Body of pancreas (tissue), 4 donors: ENCODE results near the gene FAM131C. TPM values are rescaled to one million over a fixed set of nuclear protein-coding genes. Genes with fewer than 3 reads are reported as not detected.

Experiments
- ATAC-seq: fragments of 150-250 bp; one replicate; pipeline ENCODE4 v1.9.1; 2016
- DNase-seq, 4 donors: peaks; one replicate each; pipeline ENCODE4 v3.0.0-alpha.2; 2019
- H3K27ac ChIP-seq, 4 donors: fragments of 200-600 bp; sonication (generic); 1 replicate in 3 of 4; 2 replicates in 1 of 4; pipeline versions ENCODE4 v1.5.1 to v1.6.1; 2016 to 2019; ENCODE audit warnings: mild to moderate bottlenecking in 1 of 4, mixed read lengths in 1 of 4, moderate library complexity in 1 of 4
- H3K27me3 ChIP-seq, 2 donors: fragments of 200-600 bp; sonication (generic); one replicate each; pipeline ENCODE4 v1.6.0; 2016; ENCODE audit warnings: mild to moderate bottlenecking in 1 of 2
- H3K36me3 ChIP-seq, 2 donors: fragments of 200-600 bp; sonication (generic); replicated peaks in 1 of 2; 2 replicates each; pipeline ENCODE4 v1.5.1; 2016; ENCODE audit warnings: low read depth in 2 of 2; ENCODE audit not compliant: insufficient read depth in 1 of 2
- H3K4me1 ChIP-seq: fragments of 200-600 bp; sonication (generic); one replicate; pipeline ENCODE4 v1.6.0; 2016
- H3K4me3 ChIP-seq, 2 donors: fragments of 200-600 bp; sonication (generic); 1 replicate in 1 of 2; 2 replicates in 1 of 2; pipeline ENCODE4 v1.5.1; 2016 to 2019
- H3K9me3 ChIP-seq, 3 donors: fragments of 200-600 bp; sonication (generic); 1 replicate in 2 of 3; 2 replicates in 1 of 3; pipeline ENCODE4 v1.5.1; 2016
- CTCF ChIP-seq, 7 experiments: fragments of 450-650 bp in 4 of 7; fragments of 200-600 bp in 3 of 7; sonication (generic) in 3 of 7; IDR thresholded peaks; one replicate each; pipeline ENCODE4 v1.5.1; 2016 to 2019; ENCODE audit warnings: antibody characterized with exemption in 7 of 7
- POLR2A ChIP-seq, 3 donors: fragments of 450-650 bp; IDR thresholded peaks; one replicate each; pipeline ENCODE4 v1.6.1; 2016; ENCODE audit warnings: antibody characterized with exemption in 3 of 3, mild to moderate bottlenecking in 2 of 3
- WGBS, 2 donors: methylation state at CpG; one replicate each; pipeline ENCODE4 v1.1.5; 2017; 5-methylcytosine and 5-hydroxymethylcytosine counted together
- intact Hi-C: fragments of 100-400 bp; cut with DNase I; formaldehyde crosslinking; loops from one replicate; pipeline ENCODE4 v1.15.1; 2023
- total RNA-seq, 2 donors: library from RNA; depleted of rRNA; stranded (reverse); fragments of >200 nt; gene quantifications; one replicate each; pipeline ENCODE4 v1.1.0, GENCODE V29; 2016

FAM131C gene
- total RNA-seq, 2 donors from 2014 or later, result 4.2 TPM; not detected in 1

- no peak for TF ChIP-seq POLR2A (IDR thresholded peaks at IDR 0.05)
- no peak for TF ChIP-seq CTCF (IDR thresholded peaks at IDR 0.05)
- Histone ChIP-seq H3K9me3 (no peaks in the 10 kb centered on the region), H3K27ac (no peak overlapping the region), H3K27me3 (no peaks in the 10 kb centered on the region), H3K4me3 (no peak overlapping the region), H3K36me3 (no peaks in the 10 kb centered on the region), H3K4me1 (peaks cover 29% of the 10 kb centered on the region)
- intact Hi-C loops, result no loop called here
- DNase-seq, result peak in 1 of 4 donors; percentile 10
- WGBS, 2 donors, result 73 to 84% methylated on average over 5 to 15 of the region's 17 CpGs
- no peak for ATAC-seq
These were observed 15.0 kb upstream of the FAM131C start for GRCh38 chr1:16088351-16088911.

- H3K4me1 ChIP-seq, result peaks cover 22% of the 10 kb centered on the region
- H3K27ac ChIP-seq, result no peak overlapping the region
- intact Hi-C loops, result no loop called here
- H3K4me3 ChIP-seq, result no peak overlapping the region
- H3K9me3 ChIP-seq, result no peaks in the 10 kb centered on the region
- H3K27me3 ChIP-seq, result no peaks in the 10 kb centered on the region
- DNase-seq (no peak), ATAC-seq (no peak)
- no peak for TF ChIP-seq POLR2A (IDR thresholded peaks at IDR 0.05)
- H3K36me3 ChIP-seq, result no peaks in the 10 kb centered on the region
- 64 to 75% methylated on average over 5 to 7 of the region's 7 CpGs for WGBS, 2 donors
These were observed 14.3 kb upstream of the FAM131C start for GRCh38 chr1:16087733-16088132.

- Histone ChIP-seq H3K36me3 (no peaks in the 10 kb centered on the region), H3K27ac (no peak overlapping the region), H3K4me1 (peaks cover under 1% of the 10 kb centered on the region), H3K9me3 (no peaks in the 10 kb centered on the region), H3K4me3 (no peak overlapping the region), H3K27me3 (no peaks in the 10 kb centered on the region)
- ATAC-seq, result no peak
- peak in 1 of 4 donors; percentile 9 for DNase-seq
- TF ChIP-seq POLR2A (IDR thresholded peaks at IDR 0.05), result no peak
- TF ChIP-seq CTCF (IDR thresholded peaks at IDR 0.05), result no peak
- intact Hi-C loops, result no loop called here
- WGBS, 2 donors, result 65 to 84% methylated on average over 3 to 6 of the region's 6 CpGs
These were observed 12.1 kb upstream of the FAM131C start for GRCh38 chr1:16085522-16085921.

GRCh38 chr1:16083486-16083885 lies 10.0 kb upstream of the FAM131C start:
- DNase-seq, result peak in 1 of 4 donors; percentile 8
- intact Hi-C loops, result no loop called here
- no peak overlapping the region for H3K27ac ChIP-seq
- H3K4me3 ChIP-seq, result no peak overlapping the region
- H3K9me3 ChIP-seq, result no peaks in the 10 kb centered on the region
- WGBS, 2 donors, result 92 to 96% methylated on average over 4 to 5 of the region's 5 CpGs
- no peak for TF ChIP-seq CTCF (IDR thresholded peaks at IDR 0.05)
- TF ChIP-seq POLR2A (IDR thresholded peaks at IDR 0.05), result no peak
- H3K27me3 ChIP-seq, result no peaks in the 10 kb centered on the region
- no peak for ATAC-seq
- no peaks in the 10 kb centered on the region for H3K36me3 ChIP-seq
- peaks cover 9% of the 10 kb centered on the region for H3K4me1 ChIP-seq

- H3K4me1 ChIP-seq, result peaks cover 9% of the 10 kb centered on the region
- H3K27ac ChIP-seq, result no peak overlapping the region
- H3K9me3 ChIP-seq, result no peaks in the 10 kb centered on the region
- H3K36me3 ChIP-seq, result no peaks in the 10 kb centered on the region
- WGBS, 2 donors, result 59 to 63% methylated on average over 8 to 9 of the region's 9 CpGs
- DNase-seq (peak; percentile 69 to 80 (median 74)), ATAC-seq (peak; percentile 65)
- no peaks in the 10 kb centered on the region for H3K27me3 ChIP-seq
- no peak overlapping the region for H3K4me3 ChIP-seq
- intact Hi-C loops, result no loop called here
- TF ChIP-seq POLR2A (IDR thresholded peaks at IDR 0.05) (no peak), CTCF (IDR thresholded peaks at IDR 0.05) (peak; percentile 76 to 94 (median 81))
These were observed 9.0 kb upstream of the FAM131C start for GRCh38 chr1:16082283-16083038.
